ENCODE results near the gene AFG3L2. TPM values are rescaled to one million over a fixed set of nuclear protein-coding genes. Genes with fewer than 3 reads are reported as not detected.

Gene AFG3L2
- total and polyA plus RNA-seq, 9 of the 15 experiments (the other 6 are each of a cell fraction or from before 2014, with no cell fraction given), result 24.1 to 109 (median 84.0) TPM

- TF ChIP-seq PML (IDR thresholded peaks at IDR 0.05; ENCODE audit: low read length), result no peak
- no peak for TF ChIP-seq TEAD4 (IDR thresholded peaks at IDR 0.05; ENCODE audit: low read length)
- TF ChIP-seq TEAD4 (CRISPR knock-in tag; IDR thresholded peaks at IDR 0.05; ENCODE audit: borderline replicate concordance), result no peak
- no peak for TF ChIP-seq ZBTB17 (CRISPR knock-in tag; IDR thresholded peaks at IDR 0.05)
- no peak for TF ChIP-seq ZBTB34 (CRISPR knock-in tag; IDR thresholded peaks at IDR 0.05)
- no peak for TF ChIP-seq CCAR2 (IDR thresholded peaks at IDR 0.05; ENCODE audit: low read depth, low read length)
- no peak for TF ChIP-seq NFXL1 (CRISPR knock-in tag; IDR thresholded peaks at IDR 0.05)
- no peak for TF ChIP-seq SAP30 (IDR thresholded peaks at IDR 0.05; ENCODE audit: borderline replicate concordance, insufficient read depth, low read depth, low read length, poor library complexity, severe bottlenecking)
- TF ChIP-seq HMG20A (CRISPR knock-in tag; conservative IDR thresholded peaks at IDR 0.05), result no peak
- no peak for TF ChIP-seq TRIM25 (IDR thresholded peaks at IDR 0.05; ENCODE audit: borderline replicate concordance)
- no peak for TF ChIP-seq POLR2G (IDR thresholded peaks at IDR 0.05; ENCODE audit: low read depth, low read length)
- no peak for TF ChIP-seq SRSF3 (IDR thresholded peaks at IDR 0.05; ENCODE audit: insufficient read depth, low read length)
- TF ChIP-seq HBP1 (CRISPR knock-in tag; IDR thresholded peaks at IDR 0.05), result no peak
- no peak for TF ChIP-seq ZNF609 (CRISPR knock-in tag; IDR thresholded peaks at IDR 0.05; ENCODE audit: borderline replicate concordance)
- no peak for TF ChIP-seq STAG1 (CRISPR knock-in tag; IDR thresholded peaks at IDR 0.05; ENCODE audit: borderline replicate concordance)
- TF ChIP-seq ZNF445 (CRISPR knock-in tag; IDR thresholded peaks at IDR 0.05; ENCODE audit: low read depth), result no peak
- no peak for TF ChIP-seq ZNF134 (CRISPR knock-in tag; conservative IDR thresholded peaks at IDR 0.05)
- TF ChIP-seq ZBTB7A (IDR thresholded peaks at IDR 0.05; ENCODE audit: borderline replicate concordance, control insufficient read depth, low read depth, low read length), result 0 out of 2 replicates have a peak, but pooled peaks have one; percentile 17
- TF ChIP-seq MEIS2 (IDR thresholded peaks at IDR 0.05; ENCODE audit: partially characterized antibody), result peak; percentile 83
Measured at GRCh38 chr18:12296457-12296856, 80.6 kb downstream of the AFG3L2 start (continued).
